ENCODE results near the gene ARF3. TPM values are rescaled to one million over a fixed set of nuclear protein-coding genes. Genes with fewer than 3 reads are reported as not detected.

The ARF3 gene
- total RNA-seq, 1 experiment from 2014 or later = 263 TPM

GRCh38 chr12:48960834-48961233, 3.5 kb upstream of the ARF3 start:
- H3K4me1 Mint-ChIP-seq = peaks cover 29 to 30% of the 10 kb centered on the region in 2 experiments
- Histone ChIP-seq H4K91ac (ENCODE audit: insufficient read length, low read depth, low read length) (no peak overlapping the region), H4K8ac (replicated peaks; ENCODE audit: insufficient read length, low read depth, low read length) (no peak overlapping the region), H2BK5ac (ENCODE audit: insufficient read length, low read length) (no peak overlapping the region), H3K9ac (ENCODE audit: extremely low read depth, insufficient read length, low read length) (no peak overlapping the region), H3T11ph (ENCODE audit: low read length) (no peak overlapping the region), H2AFZ (ENCODE audit: low read length) (no peak overlapping the region), H3K4me2 (ENCODE audit: insufficient read depth, insufficient read length, low read length) (no peak overlapping the region), H4K5ac (ENCODE audit: insufficient read length, low read depth, low read length) (no peak overlapping the region), H2BK20ac (ENCODE audit: low read depth, low read length, poor library complexity, severe bottlenecking) (no peak overlapping the region), H3K4ac (ENCODE audit: low read depth, low read length) (no peak overlapping the region), H3K18ac (ENCODE audit: insufficient read length, low read depth, low read length) (no peak overlapping the region), H2BK12ac (ENCODE audit: insufficient read length, low read depth, low read length) (no peak overlapping the region), H2BK15ac (ENCODE audit: low read depth, low read length) (no peak overlapping the region), H2BK120ac (ENCODE audit: low read depth, low read length, poor library complexity, severe bottlenecking) (no peak overlapping the region), H3K4me1 (ENCODE audit: insufficient read depth, low read length) (peaks cover 7% of the 10 kb centered on the region; the same call in 1 of the 2 replicates), H3K79me2 (ENCODE audit: insufficient read depth, low read length) (peaks cover 3% of the 10 kb centered on the region; the same call in 1 of the 2 replicates), H3K27ac (ENCODE audit: insufficient read length, low read depth, low read length) (no peak overlapping the region), H3K23me2 (ENCODE audit: insufficient read length, low read depth, low read length, poor library complexity, severe bottlenecking) (peaks cover 9% of the 10 kb centered on the region), H3K14ac (ENCODE audit: insufficient read depth, low read length) (no peak overlapping the region), H3K23ac (ENCODE audit: insufficient read length, low read depth, low read length) (no peak overlapping the region), H3K9me3 (ENCODE audit: control insufficient read depth, low read depth, low read length) (no peaks in the 10 kb centered on the region), H4K20me1 (ENCODE audit: control insufficient read depth, insufficient read depth, insufficient read length) (no peaks in the 10 kb centered on the region), H2AK5ac (ENCODE audit: insufficient read length, low read length) (no peak overlapping the region), H3K56ac (ENCODE audit: insufficient read length, low read depth, low read length) (no peak overlapping the region), H3K79me1 (ENCODE audit: insufficient read depth, low read depth, low read length, poor library complexity, severe bottlenecking) (no peaks in the 10 kb centered on the region), H3K27me3 (ENCODE audit: insufficient read depth, low read length) (no peaks in the 10 kb centered on the region; the same call in 1 of the 2 replicates)
- no peak overlapping the region for H3K27ac Mint-ChIP-seq
- H3K4me3 Mint-ChIP-seq = no peak overlapping the region
- H3K27me3 Mint-ChIP-seq (ENCODE audit: low read depth) = peaks cover 8% of the 10 kb centered on the region
- H3K36me3 Mint-ChIP-seq (ENCODE audit: insufficient read depth in 1 of 3, low read depth in 3 of 3) = peaks cover 0 to 7% (median 2%) of the 10 kb centered on the region in 3 experiments; a peak in 3 of 7 replicates
- no peak for DNase-seq
- TF ChIP-seq, protein P1, sequence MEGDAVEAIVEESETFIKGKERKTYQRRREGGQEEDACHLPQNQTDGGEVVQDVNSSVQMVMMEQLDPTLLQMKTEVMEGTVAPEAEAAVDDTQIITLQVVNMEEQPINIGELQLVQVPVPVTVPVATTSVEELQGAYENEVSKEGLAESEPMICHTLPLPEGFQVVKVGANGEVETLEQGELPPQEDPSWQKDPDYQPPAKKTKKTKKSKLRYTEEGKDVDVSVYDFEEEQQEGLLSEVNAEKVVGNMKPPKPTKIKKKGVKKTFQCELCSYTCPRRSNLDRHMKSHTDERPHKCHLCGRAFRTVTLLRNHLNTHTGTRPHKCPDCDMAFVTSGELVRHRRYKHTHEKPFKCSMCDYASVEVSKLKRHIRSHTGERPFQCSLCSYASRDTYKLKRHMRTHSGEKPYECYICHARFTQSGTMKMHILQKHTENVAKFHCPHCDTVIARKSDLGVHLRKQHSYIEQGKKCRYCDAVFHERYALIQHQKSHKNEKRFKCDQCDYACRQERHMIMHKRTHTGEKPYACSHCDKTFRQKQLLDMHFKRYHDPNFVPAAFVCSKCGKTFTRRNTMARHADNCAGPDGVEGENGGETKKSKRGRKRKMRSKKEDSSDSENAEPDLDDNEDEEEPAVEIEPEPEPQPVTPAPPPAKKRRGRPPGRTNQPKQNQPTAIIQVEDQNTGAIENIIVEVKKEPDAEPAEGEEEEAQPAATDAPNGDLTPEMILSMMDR (conservative IDR thresholded peaks at IDR 0.05) = no peak
- no CpG with 5 or more reads among the region's 3 CpGs for WGBS (ENCODE audit: extremely low coverage, insufficient read length, low lambda C conversion rate)
- H3K9me3 Mint-ChIP-seq = no peaks in the 10 kb centered on the region; a peak in 1 of 5 replicates
